DOHH2 (cell line): ENCODE measurements around the gene MALAT1.

Experiments used
- CTCF ChIP-seq: fragments of 200-600 bp; sonication (generic); IDR thresholded peaks from one replicate; pipeline ENCODE4 v1.5.1; 2014; ENCODE audit warnings: antibody characterized with exemption, mild to moderate bottlenecking, low read depth, low read length; ENCODE audit not compliant: poor library complexity, severe bottlenecking
- EZH2phosphoT487 ChIP-seq: fragments of 200-600 bp; sonication (generic); IDR thresholded peaks from 2 replicates; pipeline ENCODE4 v1.6.1; 2017; ENCODE audit warnings: borderline replicate concordance, mild to moderate bottlenecking, antibody characterized with exemption, low read length, moderate library complexity, mixed read lengths

- no peak for TF ChIP-seq CTCF
- TF ChIP-seq EZH2phosphoT487 = no peak
Measured at GRCh38 chr11:65525546-65526480, 27.0 kb downstream of the MALAT1 start.
